ENCODE results near the gene GRIN2C. TPM values are rescaled to one million over a fixed set of nuclear protein-coding genes. Genes with fewer than 3 reads are reported as not detected.

Gene GRIN2C
- total RNA-seq, 1 experiment from 2014 or later: 0.44 TPM

DNA sequence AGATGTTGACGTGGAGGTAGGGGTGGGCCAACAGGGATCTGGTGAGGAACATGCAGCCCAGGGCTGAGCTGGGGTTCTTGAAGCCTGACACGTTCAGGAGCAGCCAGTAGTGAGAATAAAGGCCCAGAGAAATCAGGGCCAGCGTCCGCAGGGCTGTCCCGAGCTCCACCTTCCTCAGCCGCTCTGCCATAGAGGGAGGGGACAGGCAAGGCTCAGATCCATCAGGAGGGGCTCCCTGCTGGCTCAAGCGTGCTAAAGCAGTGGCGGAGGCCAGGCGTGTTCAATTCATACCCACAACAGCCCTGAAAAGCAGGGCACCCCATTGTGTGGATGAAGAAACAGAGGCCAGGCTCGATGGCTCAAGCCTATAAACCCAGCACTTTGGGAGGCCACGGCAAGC, 21.4 kb upstream of the GRIN2C start:
- WGBS (ENCODE audit: extremely low coverage, insufficient read length, low lambda C conversion rate): no CpG with 5 or more reads among the region's 11 CpGs
- no peak overlapping the region for H3K56ac ChIP-seq (ENCODE audit: insufficient read length, low read depth, low read length)
- H3K23ac ChIP-seq (ENCODE audit: insufficient read length, low read depth, low read length): no peak overlapping the region
- no peak overlapping the region for H3K27ac Mint-ChIP-seq
- H2BK120ac ChIP-seq (ENCODE audit: low read depth, low read length, poor library complexity, severe bottlenecking): no peak overlapping the region
- H4K8ac ChIP-seq (replicated peaks; ENCODE audit: insufficient read length, low read depth, low read length): no peak overlapping the region
- no peak overlapping the region for H2AFZ ChIP-seq (ENCODE audit: low read length)
- no peaks in the 10 kb centered on the region for H3K9me3 Mint-ChIP-seq
- H3K14ac ChIP-seq (ENCODE audit: insufficient read depth, low read length): no peak overlapping the region
- peaks cover 41% of the 10 kb centered on the region for H3K27me3 Mint-ChIP-seq (ENCODE audit: low read depth)
- no peak overlapping the region for H4K91ac ChIP-seq (ENCODE audit: insufficient read length, low read depth, low read length)
- no peaks in the 10 kb centered on the region; the same call in 1 of the 2 replicates for H3K4me1 ChIP-seq (ENCODE audit: insufficient read depth, low read length)
- no peak overlapping the region for H2AK5ac ChIP-seq (ENCODE audit: insufficient read length, low read length)
- no peak overlapping the region for H3K9ac ChIP-seq (ENCODE audit: extremely low read depth, insufficient read length, low read length)
- H3K23me2 ChIP-seq (ENCODE audit: insufficient read length, low read depth, low read length, poor library complexity, severe bottlenecking): no peaks in the 10 kb centered on the region
- H2BK20ac ChIP-seq (ENCODE audit: low read depth, low read length, poor library complexity, severe bottlenecking): no peak overlapping the region
- no peaks in the 10 kb centered on the region for H3K79me2 ChIP-seq (ENCODE audit: insufficient read depth, low read length)
- peaks cover 14 to 31% of the 10 kb centered on the region in 2 experiments for H3K4me1 Mint-ChIP-seq
- no peak overlapping the region for H2BK12ac ChIP-seq (ENCODE audit: insufficient read length, low read depth, low read length)
- H3K36me3 Mint-ChIP-seq (ENCODE audit: insufficient read depth in 1 of 3, low read depth in 3 of 3): no peaks in the 10 kb centered on the region
- H3K79me1 ChIP-seq (ENCODE audit: insufficient read depth, low read depth, low read length, poor library complexity, severe bottlenecking): no peaks in the 10 kb centered on the region
- no peaks in the 10 kb centered on the region for H3K27me3 ChIP-seq (ENCODE audit: insufficient read depth, low read length)
- no peak overlapping the region for H2BK15ac ChIP-seq (ENCODE audit: low read depth, low read length)
- no peak overlapping the region for H3K4me2 ChIP-seq (ENCODE audit: insufficient read depth, insufficient read length, low read length)
- no peaks in the 10 kb centered on the region for H3K9me3 ChIP-seq (ENCODE audit: control insufficient read depth, low read depth, low read length)
- no peak overlapping the region for H3K4ac ChIP-seq (ENCODE audit: low read depth, low read length)
- H3K18ac ChIP-seq (ENCODE audit: insufficient read length, low read depth, low read length): no peak overlapping the region
- no peak for DNase-seq
- H4K5ac ChIP-seq (ENCODE audit: insufficient read length, low read depth, low read length): no peak overlapping the region
- TF ChIP-seq, protein P1, sequence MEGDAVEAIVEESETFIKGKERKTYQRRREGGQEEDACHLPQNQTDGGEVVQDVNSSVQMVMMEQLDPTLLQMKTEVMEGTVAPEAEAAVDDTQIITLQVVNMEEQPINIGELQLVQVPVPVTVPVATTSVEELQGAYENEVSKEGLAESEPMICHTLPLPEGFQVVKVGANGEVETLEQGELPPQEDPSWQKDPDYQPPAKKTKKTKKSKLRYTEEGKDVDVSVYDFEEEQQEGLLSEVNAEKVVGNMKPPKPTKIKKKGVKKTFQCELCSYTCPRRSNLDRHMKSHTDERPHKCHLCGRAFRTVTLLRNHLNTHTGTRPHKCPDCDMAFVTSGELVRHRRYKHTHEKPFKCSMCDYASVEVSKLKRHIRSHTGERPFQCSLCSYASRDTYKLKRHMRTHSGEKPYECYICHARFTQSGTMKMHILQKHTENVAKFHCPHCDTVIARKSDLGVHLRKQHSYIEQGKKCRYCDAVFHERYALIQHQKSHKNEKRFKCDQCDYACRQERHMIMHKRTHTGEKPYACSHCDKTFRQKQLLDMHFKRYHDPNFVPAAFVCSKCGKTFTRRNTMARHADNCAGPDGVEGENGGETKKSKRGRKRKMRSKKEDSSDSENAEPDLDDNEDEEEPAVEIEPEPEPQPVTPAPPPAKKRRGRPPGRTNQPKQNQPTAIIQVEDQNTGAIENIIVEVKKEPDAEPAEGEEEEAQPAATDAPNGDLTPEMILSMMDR (conservative IDR thresholded peaks at IDR 0.05): no peak
- no peak overlapping the region for H2BK5ac ChIP-seq (ENCODE audit: insufficient read length, low read length)
- no peak overlapping the region for H3K27ac ChIP-seq (ENCODE audit: insufficient read length, low read depth, low read length)
- H3T11ph ChIP-seq (ENCODE audit: low read length): no peak overlapping the region
- no peaks in the 10 kb centered on the region for H4K20me1 ChIP-seq (ENCODE audit: control insufficient read depth, insufficient read depth, insufficient read length)
- no peak overlapping the region for H3K4me3 Mint-ChIP-seq

All from H9 (cell line).